ENCODE data around the gene ANKRD44. TPM values are rescaled to one million over a fixed set of nuclear protein-coding genes. Genes with fewer than 3 reads are reported as not detected.

The ANKRD44 gene
- total and polyA plus RNA-seq, 2 experiments from 2014 or later: 2.9 to 4.9 TPM

- in situ Hi-C loops (cut with MboI): no loop called here
Observed at GRCh38 chr2:197077336-197077735, 233.2 kb downstream of the ANKRD44 start.

GRCh38 chr2:197076652-197077051 is 233.9 kb downstream of the ANKRD44 start:
- 0% methylated on average over 1 of the region's 1 CpG for WGBS, 2 experiments (ENCODE audit: low coverage in 1 of 2, low lambda C conversion rate in 2 of 2, missing lambda C conversion rate in 2 of 2)
- DNase-seq: no peak
- no peaks in the 10 kb centered on the region for H3K9me2 ChIP-seq (ENCODE audit: insufficient read depth)
- H3K27me3 ChIP-seq (replicated peaks; ENCODE audit: insufficient read depth): no peaks in the 10 kb centered on the region
- no peak overlapping the region for H2AFZ ChIP-seq
- TF ChIP-seq EZH2phosphoT487 (IDR thresholded peaks at IDR 0.05; ENCODE audit: insufficient read depth, low read depth) (no peak), EZH2 (IDR thresholded peaks at IDR 0.05; ENCODE audit: insufficient read depth, poor library complexity, severe bottlenecking) (no peak)
- no peak overlapping the region for H3K4me3 ChIP-seq
- H3K27ac ChIP-seq: no peak overlapping the region
- H3F3A ChIP-seq (ENCODE audit: insufficient read depth): no peaks in the 10 kb centered on the region
- H3K79me2 ChIP-seq (ENCODE audit: insufficient read depth): no peaks in the 10 kb centered on the region
- H3K4me2 ChIP-seq (ENCODE audit: unreplicated experiment): no peak overlapping the region
- in situ Hi-C loops (cut with MboI): no loop called here
- H4K20me1 ChIP-seq (ENCODE audit: insufficient read depth): no peaks in the 10 kb centered on the region
- no peaks in the 10 kb centered on the region for H3K36me3 ChIP-seq (ENCODE audit: low read depth)
- H3K9me3 ChIP-seq (ENCODE audit: low read depth): no peaks in the 10 kb centered on the region
- H3K4me1 ChIP-seq (ENCODE audit: insufficient read depth): peaks cover 21% of the 10 kb centered on the region
- no peak overlapping the region for H3K9ac ChIP-seq

More at GRCh38 chr2:197077336-197077735, 233.2 kb downstream of the ANKRD44 start:
- H3K4me3 ChIP-seq: no peak overlapping the region
- H3K36me3 ChIP-seq (ENCODE audit: low read depth): no peaks in the 10 kb centered on the region
- H3K9me3 ChIP-seq (ENCODE audit: low read depth): no peaks in the 10 kb centered on the region
- no peaks in the 10 kb centered on the region for H3F3A ChIP-seq (ENCODE audit: insufficient read depth)
- DNase-seq: no peak
- no peak overlapping the region for H3K27ac ChIP-seq
- no peak overlapping the region for H3K4me2 ChIP-seq (ENCODE audit: unreplicated experiment)
- no peaks in the 10 kb centered on the region for H3K79me2 ChIP-seq (ENCODE audit: insufficient read depth)
- H4K20me1 ChIP-seq (ENCODE audit: insufficient read depth): no peaks in the 10 kb centered on the region
- H3K9ac ChIP-seq: no peak overlapping the region
- H3K9me2 ChIP-seq (ENCODE audit: insufficient read depth): no peaks in the 10 kb centered on the region
- no peaks in the 10 kb centered on the region for H3K27me3 ChIP-seq (replicated peaks; ENCODE audit: insufficient read depth)
- TF ChIP-seq EZH2phosphoT487 (IDR thresholded peaks at IDR 0.05; ENCODE audit: insufficient read depth, low read depth): no peak
- no peak for TF ChIP-seq EZH2 (IDR thresholded peaks at IDR 0.05; ENCODE audit: insufficient read depth, poor library complexity, severe bottlenecking)
- H3K4me1 ChIP-seq (ENCODE audit: insufficient read depth): peaks cover 19% of the 10 kb centered on the region
- H2AFZ ChIP-seq: no peak overlapping the region
- WGBS, 2 experiments (ENCODE audit: low coverage in 1 of 2, low lambda C conversion rate in 2 of 2, missing lambda C conversion rate in 2 of 2): 58 to 62% methylated on average over 2 of the region's 2 CpGs

DNA sequence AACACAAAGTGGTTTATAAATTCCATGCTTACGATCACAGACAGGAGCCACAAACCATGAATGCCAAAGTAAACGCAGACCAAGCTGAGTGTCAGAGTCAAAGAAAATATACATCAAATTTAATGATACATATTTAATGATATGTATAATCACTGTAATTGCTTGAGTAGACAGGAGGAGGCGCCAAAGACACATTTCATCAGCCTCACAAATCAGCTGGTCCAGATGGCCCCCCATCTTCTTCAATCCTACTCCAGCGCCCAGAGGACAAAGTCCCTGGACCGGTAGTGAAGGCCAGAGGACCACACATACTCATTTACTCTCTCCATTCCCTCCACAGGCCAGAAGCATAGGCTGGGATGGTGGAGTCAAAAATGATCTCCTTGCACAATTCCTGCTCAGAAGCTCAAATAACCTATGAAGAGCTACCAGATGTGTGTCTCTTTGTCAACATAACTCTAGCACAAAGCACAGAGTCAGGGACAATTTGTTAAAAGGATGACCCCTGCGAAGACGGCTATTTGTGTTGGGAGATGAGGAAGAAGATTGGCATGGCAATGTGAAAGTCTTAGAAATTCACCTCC is 234.7 kb downstream of the ANKRD44 start:
- no peak overlapping the region for H3K4me2 ChIP-seq (ENCODE audit: unreplicated experiment)
- no peaks in the 10 kb centered on the region for H3K79me2 ChIP-seq (ENCODE audit: insufficient read depth)
- in situ Hi-C loops (cut with MboI): no loop called here
- no peaks in the 10 kb centered on the region for H3K36me3 ChIP-seq (ENCODE audit: low read depth)
- H3K9me3 ChIP-seq (ENCODE audit: low read depth): no peaks in the 10 kb centered on the region
- no peak overlapping the region for H2AFZ ChIP-seq
- H3K4me1 ChIP-seq (ENCODE audit: insufficient read depth): peaks cover 21% of the 10 kb centered on the region
- 68 to 72% methylated on average over 7 of the region's 7 CpGs for WGBS, 2 experiments (ENCODE audit: low coverage in 1 of 2, low lambda C conversion rate in 2 of 2, missing lambda C conversion rate in 2 of 2)
- peak; percentile 18 for DNase-seq
- no peak overlapping the region for H3K9ac ChIP-seq
- no peak overlapping the region for H3K27ac ChIP-seq
- H3K4me3 ChIP-seq: no peak overlapping the region
- H3K9me2 ChIP-seq (ENCODE audit: insufficient read depth): no peaks in the 10 kb centered on the region
- H3K27me3 ChIP-seq (replicated peaks; ENCODE audit: insufficient read depth): no peaks in the 10 kb centered on the region
- no peaks in the 10 kb centered on the region for H4K20me1 ChIP-seq (ENCODE audit: insufficient read depth)
- TF ChIP-seq EZH2 (IDR thresholded peaks at IDR 0.05; ENCODE audit: insufficient read depth, poor library complexity, severe bottlenecking) (no peak), EZH2phosphoT487 (IDR thresholded peaks at IDR 0.05; ENCODE audit: insufficient read depth, low read depth) (no peak)
- H3F3A ChIP-seq (ENCODE audit: insufficient read depth): no peaks in the 10 kb centered on the region

DNA sequence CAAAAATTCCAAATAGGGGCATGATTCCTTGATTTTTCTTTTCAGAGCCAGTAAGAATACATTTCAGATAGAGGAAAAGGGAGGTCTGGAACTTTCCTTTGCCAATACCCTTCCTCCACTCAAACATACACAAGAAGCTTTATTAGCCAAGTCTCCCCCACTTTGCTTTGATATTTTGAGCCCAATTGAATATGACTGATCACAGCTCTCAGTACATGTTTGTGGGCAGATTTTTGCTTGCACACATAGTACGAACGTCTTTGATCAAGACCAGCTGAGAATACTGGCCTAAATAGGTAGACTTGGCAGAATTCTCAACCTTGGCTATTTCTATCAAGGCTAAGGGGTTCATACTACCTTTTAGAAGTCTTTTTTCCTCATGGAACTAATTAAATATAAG is 235.3 kb downstream of the ANKRD44 start:
- Histone ChIP-seq H3K79me2 (ENCODE audit: insufficient read depth) (no peaks in the 10 kb centered on the region), H3K4me2 (ENCODE audit: unreplicated experiment) (no peak overlapping the region), H3K9ac (no peak overlapping the region), H3K36me3 (ENCODE audit: low read depth) (no peaks in the 10 kb centered on the region), H4K20me1 (ENCODE audit: insufficient read depth) (no peaks in the 10 kb centered on the region), H3K27me3 (replicated peaks; ENCODE audit: insufficient read depth) (no peaks in the 10 kb centered on the region), H3F3A (ENCODE audit: insufficient read depth) (no peaks in the 10 kb centered on the region), H3K9me3 (ENCODE audit: low read depth) (no peaks in the 10 kb centered on the region), H3K9me2 (ENCODE audit: insufficient read depth) (no peaks in the 10 kb centered on the region), H3K4me1 (ENCODE audit: insufficient read depth) (peaks cover 21% of the 10 kb centered on the region), H2AFZ (no peak overlapping the region), H3K4me3 (no peak overlapping the region), H3K27ac (no peak overlapping the region)
- in situ Hi-C loops (cut with MboI): no loop called here
- TF ChIP-seq EZH2 (IDR thresholded peaks at IDR 0.05; ENCODE audit: insufficient read depth, poor library complexity, severe bottlenecking): no peak
- no peak for DNase-seq
- 68 to 79% methylated on average over 2 of the region's 2 CpGs for WGBS, 2 experiments (ENCODE audit: low coverage in 1 of 2, low lambda C conversion rate in 2 of 2, missing lambda C conversion rate in 2 of 2)
